ENCODE data around the gene CEP135.
A peak's percentile ranks its signal among the peaks of the same experiment; 100 is the strongest.

The CEP135 gene

DNA sequence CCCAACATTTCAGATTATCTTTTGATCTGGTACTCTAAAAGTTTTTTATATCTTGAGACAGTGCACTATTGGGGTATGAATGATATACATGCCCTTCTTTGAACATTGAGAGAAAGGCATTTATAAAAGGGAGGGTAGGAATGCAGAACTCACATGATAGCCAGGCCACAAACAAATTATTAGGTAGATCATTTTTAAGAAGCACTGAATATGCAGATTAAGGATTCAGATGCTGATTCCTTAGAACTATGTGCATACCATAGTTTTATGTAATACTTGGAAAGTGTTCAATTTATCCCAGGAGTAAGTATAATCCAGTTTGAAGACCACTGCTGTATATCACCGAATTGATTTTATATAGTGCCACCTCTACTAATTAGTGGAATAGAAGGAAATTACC is 18.6 kb downstream of the CEP135 start:
- no CpG with 5 or more reads among the region's 1 CpG for WGBS (ENCODE audit: insufficient coverage, insufficient read length)
- Histone ChIP-seq H3K36me3 (ENCODE audit: control insufficient read depth, insufficient read depth, low read length) (no peaks in the 10 kb centered on the region), H3K27ac (ENCODE audit: low read length) (no peak overlapping the region), H3K9me3 (ENCODE audit: control insufficient read depth, insufficient read depth, low read length) (no peaks in the 10 kb centered on the region), H3K4me3 (ENCODE audit: low read length) (no peak overlapping the region), H3K4me1 (ENCODE audit: control insufficient read depth, insufficient read depth, low read length) (no peaks in the 10 kb centered on the region), H3K27me3 (ENCODE audit: control insufficient read depth, insufficient read depth, low read length) (no peaks in the 10 kb centered on the region)
- no peak for DNase-seq (ENCODE audit: low read depth, low spot score)

DNA sequence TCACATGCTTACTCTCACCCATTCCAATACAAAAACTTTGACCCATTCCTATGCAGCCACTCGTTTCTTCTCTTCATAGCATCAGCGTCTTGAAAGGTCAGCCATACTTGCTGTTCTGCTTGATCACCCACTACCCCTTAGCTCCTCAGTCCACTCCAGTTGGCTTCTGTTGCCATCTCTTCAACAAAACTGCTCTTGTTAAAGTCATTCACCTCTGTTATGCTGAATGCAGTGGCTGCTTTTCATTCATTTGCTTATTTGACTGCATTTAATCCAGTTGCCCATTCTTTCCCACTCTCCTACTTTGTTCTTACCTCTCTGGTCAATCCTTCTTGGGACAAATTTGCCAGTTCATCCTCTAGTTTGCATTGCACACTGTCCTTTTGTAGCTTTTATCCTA is 24.9 kb downstream of the CEP135 start:
- H3K4me1 ChIP-seq (ENCODE audit: control insufficient read depth, insufficient read depth, low read length): no peaks in the 10 kb centered on the region
- WGBS (ENCODE audit: insufficient coverage, insufficient read length): no CpG with 5 or more reads among the region's 2 CpGs
- H3K27ac ChIP-seq (ENCODE audit: low read length): no peak overlapping the region
- H3K4me3 ChIP-seq (ENCODE audit: low read length): no peak overlapping the region
- no peaks in the 10 kb centered on the region for H3K9me3 ChIP-seq (ENCODE audit: control insufficient read depth, insufficient read depth, low read length)
- DNase-seq (ENCODE audit: low read depth, low spot score): peak; percentile 33
- H3K36me3 ChIP-seq (ENCODE audit: control insufficient read depth, insufficient read depth, low read length): no peaks in the 10 kb centered on the region
- H3K27me3 ChIP-seq (ENCODE audit: control insufficient read depth, insufficient read depth, low read length): no peaks in the 10 kb centered on the region

DNA sequence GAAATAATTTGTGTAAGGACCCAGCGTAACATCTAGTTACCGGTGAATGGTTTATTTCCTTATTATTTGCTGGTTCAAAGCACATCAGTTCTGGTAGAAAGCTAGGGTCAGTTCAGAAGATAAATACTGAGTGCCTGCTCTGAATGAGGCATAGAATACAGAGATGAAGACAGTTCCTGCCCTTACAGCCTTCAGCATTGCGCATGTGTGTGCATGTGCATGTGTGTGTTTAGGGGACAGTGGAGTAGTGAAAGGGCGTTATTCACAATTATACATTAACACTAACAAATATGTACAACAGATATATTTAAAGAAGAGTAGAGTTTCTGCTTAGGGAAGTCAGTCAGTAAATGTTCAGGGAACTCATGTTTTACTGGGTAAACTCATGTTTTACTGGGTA is 29.1 kb downstream of the CEP135 start:
- WGBS (ENCODE audit: insufficient coverage, insufficient read length): no CpG with 5 or more reads among the region's 4 CpGs

DNA sequence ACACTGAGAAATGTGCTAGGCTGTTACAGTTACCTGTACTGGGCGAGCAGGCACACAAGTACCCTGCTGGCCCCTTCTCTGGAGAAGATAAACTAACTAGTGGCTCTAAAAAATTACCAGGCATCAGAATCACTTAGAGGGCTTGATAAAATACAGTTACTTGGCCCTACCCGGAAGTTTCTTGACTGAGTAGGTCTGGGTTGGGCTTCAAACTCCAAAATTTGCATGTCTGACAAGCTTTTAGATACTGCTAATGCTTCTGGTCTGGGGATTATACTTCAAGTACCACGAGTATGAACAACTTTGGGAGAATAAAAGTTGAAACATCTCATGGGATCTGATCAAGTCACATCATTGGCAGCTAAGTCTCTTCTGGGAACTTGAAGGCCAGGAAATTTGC is 30.8 kb downstream of the CEP135 start:
- Histone ChIP-seq H3K4me3 (ENCODE audit: low read length) (no peak overlapping the region), H3K27ac (ENCODE audit: low read length) (no peak overlapping the region), H3K9me3 (ENCODE audit: control insufficient read depth, insufficient read depth, low read length) (no peaks in the 10 kb centered on the region), H3K27me3 (ENCODE audit: control insufficient read depth, insufficient read depth, low read length) (no peaks in the 10 kb centered on the region), H3K36me3 (ENCODE audit: control insufficient read depth, insufficient read depth, low read length) (no peaks in the 10 kb centered on the region), H3K4me1 (ENCODE audit: control insufficient read depth, insufficient read depth, low read length) (no peaks in the 10 kb centered on the region)
- no peak for DNase-seq (ENCODE audit: low read depth, low spot score)
- WGBS (ENCODE audit: insufficient coverage, insufficient read length): no CpG with 5 or more reads among the region's 3 CpGs

More for the DNA sequence above, 29.1 kb downstream of the CEP135 start:
- H3K9me3 ChIP-seq (ENCODE audit: control insufficient read depth, insufficient read depth, low read length): no peaks in the 10 kb centered on the region
- H3K4me3 ChIP-seq (ENCODE audit: low read length): no peak overlapping the region
- H3K27me3 ChIP-seq (ENCODE audit: control insufficient read depth, insufficient read depth, low read length): no peaks in the 10 kb centered on the region
- no peaks in the 10 kb centered on the region for H3K4me1 ChIP-seq (ENCODE audit: control insufficient read depth, insufficient read depth, low read length)
- H3K27ac ChIP-seq (ENCODE audit: low read length): no peak overlapping the region
- H3K36me3 ChIP-seq (ENCODE audit: control insufficient read depth, insufficient read depth, low read length): no peaks in the 10 kb centered on the region
- DNase-seq (ENCODE audit: low read depth, low spot score): no peak

DNA sequence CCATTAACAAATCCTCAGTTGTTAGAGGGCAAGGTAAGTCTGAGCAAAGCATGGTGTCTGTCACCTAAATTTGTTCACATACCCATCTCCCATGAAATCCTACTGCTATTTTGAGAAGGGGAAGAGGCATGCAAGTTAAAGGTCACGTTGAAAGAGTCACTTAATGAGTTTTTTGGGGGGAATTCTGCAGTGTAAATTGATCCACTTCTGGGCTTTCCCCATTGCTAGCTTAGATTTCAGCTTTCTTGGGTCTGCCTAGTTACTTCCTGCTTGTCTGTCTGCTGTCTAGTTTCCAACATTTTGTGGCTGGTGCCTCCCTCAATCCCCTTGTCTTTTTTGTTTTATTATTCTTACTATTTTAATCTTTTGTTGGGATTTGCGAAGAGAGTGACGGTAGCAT is 32.0 kb downstream of the CEP135 start:
- H3K27me3 ChIP-seq (ENCODE audit: control insufficient read depth, insufficient read depth, low read length): no peaks in the 10 kb centered on the region
- no peaks in the 10 kb centered on the region for H3K4me1 ChIP-seq (ENCODE audit: control insufficient read depth, insufficient read depth, low read length)
- no peak overlapping the region for H3K27ac ChIP-seq (ENCODE audit: low read length)
- WGBS (ENCODE audit: insufficient coverage, insufficient read length): no CpG with 5 or more reads among the region's 3 CpGs
- no peaks in the 10 kb centered on the region for H3K9me3 ChIP-seq (ENCODE audit: control insufficient read depth, insufficient read depth, low read length)
- H3K36me3 ChIP-seq (ENCODE audit: control insufficient read depth, insufficient read depth, low read length): no peaks in the 10 kb centered on the region
- DNase-seq (ENCODE audit: low read depth, low spot score): no peak
- H3K4me3 ChIP-seq (ENCODE audit: low read length): no peak overlapping the region

DNA sequence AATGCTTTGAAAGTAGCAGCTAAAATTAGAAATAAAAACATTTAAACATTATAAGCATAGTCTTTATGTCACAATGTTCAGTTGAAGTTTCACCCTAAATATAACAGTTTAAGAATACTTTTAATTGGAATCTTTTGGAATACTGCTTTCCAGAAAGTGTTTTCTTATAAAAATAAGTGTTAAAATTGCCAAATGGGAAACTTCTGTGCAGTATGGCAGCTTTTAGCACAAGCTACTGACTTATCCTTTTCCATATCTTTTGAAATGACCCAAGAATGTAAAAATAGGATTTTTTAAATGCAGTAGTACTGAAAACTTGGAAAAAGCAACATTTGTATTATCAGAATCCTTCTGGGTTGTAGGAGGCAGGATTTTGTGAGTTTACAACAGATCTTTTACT is 34.2 kb downstream of the CEP135 start:
- Histone ChIP-seq H3K9me3 (ENCODE audit: control insufficient read depth, insufficient read depth, low read length) (no peaks in the 10 kb centered on the region), H3K4me1 (ENCODE audit: control insufficient read depth, insufficient read depth, low read length) (no peaks in the 10 kb centered on the region), H3K27ac (ENCODE audit: low read length) (no peak overlapping the region), H3K27me3 (ENCODE audit: control insufficient read depth, insufficient read depth, low read length) (no peaks in the 10 kb centered on the region), H3K4me3 (ENCODE audit: low read length) (no peak overlapping the region), H3K36me3 (ENCODE audit: control insufficient read depth, insufficient read depth, low read length) (no peaks in the 10 kb centered on the region)
- DNase-seq (ENCODE audit: low read depth, low spot score): no peak

DNA sequence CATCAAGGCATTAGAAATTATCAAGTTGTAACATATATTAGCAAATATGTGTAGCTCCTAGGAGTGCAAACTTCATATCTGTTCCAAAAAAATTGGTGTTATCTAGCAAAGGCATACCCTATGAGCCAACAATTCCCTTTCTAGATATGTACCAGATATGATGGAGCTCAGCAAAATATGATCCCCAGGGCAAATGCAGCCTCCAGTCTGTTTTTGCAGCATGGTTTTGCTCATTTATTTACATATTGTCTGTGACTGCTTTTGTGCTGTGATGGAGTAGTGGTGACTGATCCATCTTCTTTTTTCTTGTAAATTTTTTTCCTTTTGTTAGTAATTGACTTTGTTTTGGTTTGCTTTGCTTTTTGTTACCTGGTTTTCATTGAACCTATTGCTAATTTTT is 41.0 kb downstream of the CEP135 start:
- DNase-seq (ENCODE audit: low read depth, low spot score): no peak
- no peaks in the 10 kb centered on the region for H3K4me1 ChIP-seq (ENCODE audit: control insufficient read depth, insufficient read depth, low read length)
- no peaks in the 10 kb centered on the region for H3K9me3 ChIP-seq (ENCODE audit: control insufficient read depth, insufficient read depth, low read length)
- H3K27me3 ChIP-seq (ENCODE audit: control insufficient read depth, insufficient read depth, low read length): no peaks in the 10 kb centered on the region
- no peaks in the 10 kb centered on the region for H3K36me3 ChIP-seq (ENCODE audit: control insufficient read depth, insufficient read depth, low read length)
- H3K4me3 ChIP-seq (ENCODE audit: low read length): no peak overlapping the region
- H3K27ac ChIP-seq (ENCODE audit: low read length): no peak overlapping the region

DNA sequence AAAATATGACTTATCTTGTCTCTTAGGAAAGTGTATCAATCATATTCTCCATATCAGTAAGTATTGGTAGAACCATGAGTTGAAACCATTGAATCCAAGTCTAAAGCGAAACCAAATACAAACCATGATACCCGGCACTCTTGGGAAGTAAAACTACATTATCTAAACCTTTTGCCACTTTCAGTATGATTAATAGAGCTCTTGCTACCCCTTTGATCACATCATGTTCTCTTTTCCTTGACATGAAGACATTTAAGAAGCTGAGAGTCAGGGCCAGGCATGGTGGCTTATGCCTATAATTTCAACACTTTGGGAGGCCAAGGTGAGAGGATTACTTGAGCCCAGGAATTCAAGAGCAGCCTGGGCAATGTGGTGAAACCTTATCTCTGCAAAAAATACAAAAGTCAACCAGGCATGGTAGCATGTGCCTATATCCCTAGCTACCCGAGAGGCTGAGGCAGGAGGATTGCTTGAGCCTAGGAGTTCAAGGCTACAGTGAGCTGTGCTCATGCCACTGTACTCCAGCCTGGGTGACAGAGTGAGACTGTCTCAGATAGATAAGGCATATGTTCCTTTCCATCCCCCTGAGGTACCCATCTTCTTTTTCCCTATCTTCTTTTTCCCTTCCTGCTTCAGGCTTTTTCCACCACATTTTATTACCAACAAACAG is 45.4 kb downstream of the CEP135 start:
- H3K4me3 ChIP-seq (ENCODE audit: low read length): no peak overlapping the region

DNA sequence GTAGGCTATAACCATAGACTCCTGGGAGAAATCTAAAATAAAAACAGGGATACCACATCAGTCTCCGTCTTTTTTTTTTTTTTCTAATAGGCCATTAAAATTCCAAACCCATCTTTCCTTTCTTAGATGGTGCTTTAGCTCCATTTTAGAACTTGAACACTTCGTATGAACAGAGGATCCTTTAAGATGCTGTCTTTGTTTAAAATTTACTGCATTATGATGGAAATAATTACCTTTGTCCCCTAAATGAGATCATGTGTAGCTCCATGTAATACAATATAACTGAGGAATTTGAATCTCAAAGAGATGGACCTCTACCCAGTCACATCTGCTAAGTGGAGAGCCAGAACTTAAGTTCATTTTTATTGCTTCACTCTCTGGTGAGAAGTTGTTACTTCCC is 47.9 kb downstream of the CEP135 start:
- Histone ChIP-seq H3K4me3 (ENCODE audit: low read length) (no peak overlapping the region), H3K27ac (ENCODE audit: low read length) (no peak overlapping the region), H3K27me3 (ENCODE audit: control insufficient read depth, insufficient read depth, low read length) (no peaks in the 10 kb centered on the region), H3K36me3 (ENCODE audit: control insufficient read depth, insufficient read depth, low read length) (no peaks in the 10 kb centered on the region; the same call in 1 of the 2 replicates), H3K9me3 (ENCODE audit: control insufficient read depth, insufficient read depth, low read length) (no peaks in the 10 kb centered on the region), H3K4me1 (ENCODE audit: control insufficient read depth, insufficient read depth, low read length) (no peaks in the 10 kb centered on the region; the same call in 1 of the 2 replicates)
- no CpG with 5 or more reads among the region's 2 CpGs for WGBS (ENCODE audit: insufficient coverage, insufficient read length)
- no peak for DNase-seq (ENCODE audit: low read depth, low spot score)

More for the DNA sequence above, 45.4 kb downstream of the CEP135 start:
- no CpG with 5 or more reads among the region's 3 CpGs for WGBS (ENCODE audit: insufficient coverage, insufficient read length)
- Histone ChIP-seq H3K36me3 (ENCODE audit: control insufficient read depth, insufficient read depth, low read length) (no peaks in the 10 kb centered on the region; the same call in 1 of the 2 replicates), H3K9me3 (ENCODE audit: control insufficient read depth, insufficient read depth, low read length) (no peaks in the 10 kb centered on the region), H3K27ac (ENCODE audit: low read length) (no peak overlapping the region), H3K27me3 (ENCODE audit: control insufficient read depth, insufficient read depth, low read length) (no peaks in the 10 kb centered on the region), H3K4me1 (ENCODE audit: control insufficient read depth, insufficient read depth, low read length) (no peaks in the 10 kb centered on the region; the same call in 1 of the 2 replicates)
- DNase-seq (ENCODE audit: low read depth, low spot score): no peak

DNA sequence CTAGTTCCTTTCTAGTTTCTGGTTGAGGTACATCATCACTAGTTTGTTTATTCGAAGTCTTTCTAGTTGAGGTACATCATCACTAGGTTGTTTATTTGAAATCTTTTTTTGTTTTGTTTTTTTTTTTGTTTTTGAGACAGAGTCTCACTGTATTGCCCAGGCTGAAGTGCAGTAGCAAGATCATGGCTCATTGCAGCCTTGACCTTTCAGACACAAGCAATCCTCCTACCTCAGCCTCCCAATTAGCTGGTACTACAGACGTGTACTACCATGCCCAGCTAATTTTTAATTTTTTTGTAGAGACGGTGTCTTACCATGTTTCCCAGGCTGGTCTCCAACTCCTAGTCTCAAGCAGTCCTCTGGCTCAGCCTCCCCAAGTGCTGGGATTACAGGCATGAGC is 54.9 kb downstream of the CEP135 start:
- DNase-seq (ENCODE audit: low read depth, low spot score): no peak
- no peaks in the 10 kb centered on the region for H3K27me3 ChIP-seq (ENCODE audit: control insufficient read depth, insufficient read depth, low read length)
- no peaks in the 10 kb centered on the region for H3K36me3 ChIP-seq (ENCODE audit: control insufficient read depth, insufficient read depth, low read length)
- no peak overlapping the region for H3K4me3 ChIP-seq (ENCODE audit: low read length)
- H3K27ac ChIP-seq (ENCODE audit: low read length): no peak overlapping the region
- H3K4me1 ChIP-seq (ENCODE audit: control insufficient read depth, insufficient read depth, low read length): no peaks in the 10 kb centered on the region
- no peaks in the 10 kb centered on the region for H3K9me3 ChIP-seq (ENCODE audit: control insufficient read depth, insufficient read depth, low read length)
- no CpG with 5 or more reads among the region's 3 CpGs for WGBS (ENCODE audit: insufficient coverage, insufficient read length)

DNA sequence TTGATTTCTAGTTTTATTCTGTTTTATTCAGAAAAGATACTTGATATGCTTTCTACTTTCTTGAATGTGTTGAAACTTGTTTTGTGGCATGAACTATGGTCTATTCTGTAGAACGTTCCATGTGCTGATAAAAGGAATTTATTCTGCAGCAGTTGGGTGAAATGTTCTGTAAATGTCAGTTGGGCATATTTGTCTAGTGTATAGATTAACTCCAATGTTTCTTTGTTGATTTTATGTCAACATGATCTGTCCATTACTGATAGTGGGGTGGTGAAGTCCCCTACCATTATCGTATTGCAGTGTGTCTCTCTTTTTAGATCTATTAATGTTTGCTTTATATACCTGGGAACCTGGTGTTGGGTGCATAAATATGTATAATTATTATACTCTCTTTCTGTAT is 55.5 kb downstream of the CEP135 start:
- no peak overlapping the region for H3K4me3 ChIP-seq (ENCODE audit: low read length)
- no peak overlapping the region for H3K27ac ChIP-seq (ENCODE audit: low read length)
- H3K4me1 ChIP-seq (ENCODE audit: control insufficient read depth, insufficient read depth, low read length): no peaks in the 10 kb centered on the region
- 0 out of 2 replicates have a peak, but pooled peaks cover 2% of the 10 kb centered on the region for H3K36me3 ChIP-seq (ENCODE audit: control insufficient read depth, insufficient read depth, low read length)
- no CpG with 5 or more reads among the region's 2 CpGs for WGBS (ENCODE audit: insufficient coverage, insufficient read length)
- no peak for DNase-seq (ENCODE audit: low read depth, low spot score)
- no peaks in the 10 kb centered on the region for H3K27me3 ChIP-seq (ENCODE audit: control insufficient read depth, insufficient read depth, low read length)
- no peaks in the 10 kb centered on the region for H3K9me3 ChIP-seq (ENCODE audit: control insufficient read depth, insufficient read depth, low read length)
